GM19452 (cell line): ENCODE results near the gene KRT16.
"Not testable (repeated sequence)": the region's sequence is repeated elsewhere in the genome, so short reads cannot be mapped to it uniquely, and the experiment has no call there.

Experiments used
- ATAC-seq: cut with Tn5 transposase; IDR thresholded peaks from one replicate; pipeline ENCODE4 v1.9.1; 2021; ENCODE audit not compliant: unreplicated experiment

KRT16 gene

DNA sequence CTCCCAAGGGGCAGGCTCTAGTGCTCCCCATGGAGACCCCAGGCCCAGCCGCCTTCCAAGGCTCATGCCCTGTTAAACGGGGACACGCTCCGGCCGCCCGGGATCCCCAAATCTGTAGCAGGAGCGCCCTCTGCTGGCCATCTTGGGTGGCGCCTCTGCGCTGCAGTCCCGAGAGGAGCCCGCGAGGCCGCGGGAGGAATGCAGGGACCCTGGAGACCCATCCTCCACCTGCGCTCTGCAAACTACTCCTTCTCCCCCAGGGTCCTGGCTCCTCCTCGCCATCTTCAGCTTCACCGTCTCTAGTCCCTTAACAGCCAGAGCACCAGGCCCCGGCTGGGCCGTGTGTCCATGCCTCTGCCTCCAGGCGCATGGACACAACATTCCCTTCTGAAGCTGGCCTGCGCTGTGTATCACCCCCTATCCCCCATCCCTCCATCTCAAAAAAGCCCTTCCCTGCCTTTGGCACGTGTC lies 35.4 kb upstream of the KRT16 start:
- ATAC-seq = no peak

DNA sequence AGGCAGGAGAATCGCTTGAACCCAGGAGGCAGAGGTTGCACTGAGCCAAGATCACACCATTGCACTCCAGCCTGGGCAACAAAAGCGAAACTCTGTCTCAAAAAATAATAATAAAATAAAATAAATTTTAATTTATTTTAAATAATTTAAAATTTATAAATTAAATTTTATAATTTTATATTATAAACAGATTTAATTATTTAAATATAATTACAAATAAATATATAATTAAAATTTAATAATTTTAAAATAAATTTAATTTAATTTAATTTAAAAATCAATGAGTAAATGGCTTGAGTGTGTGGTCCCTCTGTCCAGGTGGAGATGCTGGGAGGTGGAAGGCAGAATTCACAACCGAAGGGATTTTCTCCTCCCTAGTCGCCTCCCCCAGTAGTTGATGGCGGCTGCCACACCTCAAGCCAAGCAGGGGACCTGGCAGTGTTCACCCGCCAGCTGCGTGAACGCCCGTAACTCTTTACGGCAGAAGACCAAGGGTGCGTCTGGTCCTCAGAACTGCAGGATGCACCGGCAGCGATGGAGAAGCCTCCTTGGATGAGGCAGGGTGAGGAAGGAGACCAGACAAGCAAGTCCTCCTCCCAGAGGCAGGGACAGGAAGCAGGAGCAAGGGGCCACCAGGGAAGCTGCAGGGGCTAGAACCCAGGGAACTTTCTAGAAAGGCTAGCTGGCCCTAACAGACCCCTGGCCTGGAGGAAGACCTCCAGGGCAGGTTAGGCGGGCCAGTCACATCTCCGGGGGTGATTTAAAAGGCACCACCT lies 34.7 kb upstream of the KRT16 start:
- ATAC-seq = no peak

DNA sequence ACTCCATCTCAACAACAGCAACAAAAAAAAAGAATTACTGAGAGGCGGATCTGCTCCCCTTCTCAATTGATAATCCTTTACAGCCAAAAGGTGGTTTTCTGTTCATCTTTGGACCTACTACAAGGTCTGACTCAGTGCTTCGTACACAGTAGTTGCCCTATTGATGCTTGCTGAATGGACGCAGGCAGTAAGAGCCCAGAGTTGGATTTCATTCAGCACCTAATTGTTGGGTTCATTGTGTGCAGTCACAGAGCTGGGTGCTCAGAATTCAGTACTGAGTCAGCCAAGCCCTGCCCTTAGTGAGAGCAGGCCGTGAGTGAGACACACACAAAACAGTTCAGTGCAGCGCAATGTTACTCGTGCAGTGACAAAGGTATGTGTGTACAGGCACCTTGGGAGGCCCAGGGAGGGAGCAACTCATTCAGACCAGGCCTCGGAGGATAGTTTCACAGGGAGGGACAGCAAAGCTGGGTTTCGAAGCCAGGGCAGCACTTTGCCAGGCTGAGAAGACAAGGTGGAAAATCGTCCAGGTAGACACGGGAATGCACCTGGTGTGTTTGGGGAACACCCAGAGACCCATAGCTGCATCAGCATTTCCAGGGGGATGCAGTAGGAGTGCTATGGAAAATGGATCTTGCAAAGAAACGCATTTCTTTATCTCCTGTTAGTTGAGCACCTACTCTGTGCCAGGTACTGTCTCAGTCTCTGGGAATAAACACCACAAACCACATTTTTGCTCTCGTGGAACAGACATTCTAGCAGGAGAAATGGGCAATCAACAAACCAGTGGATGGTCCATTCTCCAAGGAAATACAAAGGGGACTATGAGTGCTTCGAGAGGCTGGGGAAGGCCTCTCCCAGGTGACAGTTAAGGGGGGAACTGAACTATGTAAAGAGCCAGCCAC lies 29.9 kb upstream of the KRT16 start:
- no peak for ATAC-seq

DNA sequence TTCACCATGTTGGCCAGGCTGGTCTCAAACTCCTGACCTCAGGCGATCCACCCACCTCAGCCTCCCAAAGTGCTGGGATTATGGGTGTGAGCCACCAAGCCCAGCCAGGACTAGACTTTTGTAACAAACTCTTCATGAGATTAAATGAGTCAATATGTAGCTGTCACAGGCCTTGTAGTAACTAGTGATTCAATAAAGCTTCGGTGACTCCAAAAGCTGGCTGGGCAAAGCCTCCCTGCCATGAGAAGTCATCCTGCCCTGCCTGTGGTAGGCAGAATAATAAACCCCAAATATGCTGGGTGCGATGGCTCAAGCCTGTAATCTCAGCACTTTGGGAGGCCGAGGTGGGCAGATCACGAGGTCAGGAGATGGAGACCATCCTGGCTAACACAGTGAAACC lies 28.0 kb upstream of the KRT16 start:
- not testable (repeated sequence) for ATAC-seq

- no peak for ATAC-seq
Measured at GRCh38 chr17:41639492-41640473, 27.2 kb upstream of the KRT16 start.

GRCh38 chr17:41638941-41639340 lies 26.4 kb upstream of the KRT16 start:
- ATAC-seq = no peak

DNA sequence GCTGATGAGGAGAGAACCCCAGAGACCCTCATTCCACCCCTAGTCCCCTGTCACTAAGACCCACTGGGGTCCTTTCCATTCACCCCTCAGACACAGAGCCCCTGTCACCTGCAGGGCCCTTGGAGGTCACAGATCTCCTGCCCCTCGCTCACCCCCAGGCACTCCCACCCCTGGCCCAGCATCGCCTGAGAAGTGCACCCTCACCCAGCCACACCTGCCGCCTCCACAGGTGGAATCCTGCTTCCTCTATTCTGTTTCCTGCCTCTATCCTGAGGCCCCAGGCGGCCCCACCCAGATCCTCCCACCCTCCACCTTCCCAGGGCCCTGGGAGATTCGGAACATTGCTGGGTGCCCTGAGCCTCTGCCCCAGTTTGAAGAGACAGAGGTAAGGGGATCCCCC lies 25.6 kb upstream of the KRT16 start:
- ATAC-seq = no peak

GRCh38 chr17:41636652-41637051 lies 24.1 kb upstream of the KRT16 start:
- ATAC-seq = no peak

DNA sequence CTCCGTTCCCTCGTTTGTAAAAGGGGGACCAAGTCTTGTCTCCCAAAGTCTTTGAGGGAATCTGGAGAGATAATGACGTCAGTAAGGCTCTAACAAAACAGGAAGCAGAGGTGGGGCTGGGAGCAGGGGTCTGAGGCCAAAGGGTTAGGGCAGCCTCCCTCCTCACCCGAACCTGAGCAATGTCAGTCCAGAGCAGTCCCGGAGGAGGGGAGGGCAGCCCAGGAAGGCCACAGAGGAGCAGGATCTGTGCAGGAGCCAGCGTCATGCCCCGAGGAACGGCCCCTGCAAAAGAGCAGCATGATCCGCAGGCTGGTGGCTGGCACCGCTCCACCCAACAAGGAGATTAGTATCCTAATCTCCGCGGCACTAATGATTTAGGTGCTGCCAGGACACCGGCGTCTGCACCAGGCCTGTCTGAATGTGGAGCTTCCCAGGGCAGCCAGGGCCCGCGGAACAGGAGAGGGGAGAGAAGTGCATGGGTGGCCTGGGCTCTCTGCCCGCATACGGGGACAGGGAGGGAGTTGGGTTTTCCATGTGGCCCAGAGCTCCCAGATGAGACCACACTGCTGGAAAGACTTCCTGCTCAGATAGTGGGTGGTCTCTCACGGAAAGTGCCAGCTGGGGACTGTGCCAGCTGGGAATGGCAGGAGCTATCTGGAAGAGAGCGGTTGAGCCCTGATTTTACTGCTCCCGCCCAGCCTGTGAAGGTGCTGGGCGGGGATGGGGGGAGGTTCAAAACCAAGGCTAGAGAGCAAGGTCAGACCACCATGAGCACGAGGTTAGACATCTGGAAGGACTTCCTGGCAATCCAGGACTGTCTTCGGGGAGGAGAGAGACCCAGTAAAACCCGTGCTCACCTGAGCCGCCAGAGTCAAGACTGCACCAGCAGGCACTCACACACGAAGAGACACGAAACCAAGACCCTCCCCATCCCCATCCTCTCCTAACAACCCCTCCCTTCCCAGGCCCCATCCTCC lies 22.8 kb upstream of the KRT16 start:
- no peak for ATAC-seq

GRCh38 chr17:41634639-41635038 lies 22.1 kb upstream of the KRT16 start:
- no peak for ATAC-seq

GRCh38 chr17:41633556-41634199 lies 21.1 kb upstream of the KRT16 start:
- ATAC-seq = no peak

- ATAC-seq = no peak
Measured at GRCh38 chr17:41632482-41633105, 20.0 kb upstream of the KRT16 start.

GRCh38 chr17:41631898-41632285 lies 19.3 kb upstream of the KRT16 start:
- no peak for ATAC-seq

DNA sequence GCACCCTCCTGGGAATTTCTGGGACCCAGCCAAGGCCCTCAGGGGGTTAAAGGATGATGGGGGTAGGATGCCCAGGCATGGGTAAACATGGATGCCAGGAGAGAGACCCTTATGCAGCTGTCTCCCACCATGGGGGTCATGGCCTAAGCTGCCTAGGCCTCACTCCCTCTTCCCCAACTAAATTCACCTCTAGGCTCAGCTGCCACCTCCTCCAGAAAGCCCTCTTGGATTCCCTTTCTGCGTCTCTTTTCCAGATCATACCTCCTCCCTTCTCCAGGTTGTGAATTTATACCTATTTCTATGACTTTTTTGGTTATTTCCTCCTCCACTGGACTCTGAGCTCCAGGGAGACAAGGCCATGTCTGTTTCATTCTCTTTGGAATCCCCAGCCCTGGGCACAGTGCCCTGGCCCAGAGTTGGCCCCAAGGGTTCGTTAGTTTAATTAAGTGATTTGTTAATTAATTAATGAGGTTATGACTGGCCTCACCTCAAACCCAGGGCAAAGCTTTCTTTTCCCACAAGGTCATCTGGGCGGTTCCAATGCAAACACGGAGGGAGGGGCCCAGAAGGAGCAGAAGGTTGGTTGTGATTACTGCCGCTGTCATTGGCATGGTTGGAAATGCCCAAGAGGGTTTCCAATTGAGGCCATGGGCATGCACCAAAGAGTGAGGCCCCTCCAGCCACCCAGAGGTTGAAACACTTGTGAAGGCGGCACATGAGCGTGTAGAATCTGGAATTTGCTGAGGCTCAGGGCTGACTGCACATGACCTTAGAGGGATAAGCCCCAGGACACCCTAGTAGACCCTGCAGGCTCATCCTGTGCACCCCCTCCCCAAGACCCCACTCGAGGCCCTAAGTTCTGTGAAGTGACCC lies 18.7 kb upstream of the KRT16 start:
- ATAC-seq = no peak

- no peak for ATAC-seq
Measured at GRCh38 chr17:41629826-41630670, 17.5 kb upstream of the KRT16 start.

- ATAC-seq = no peak
Measured at GRCh38 chr17:41629316-41629715, 16.7 kb upstream of the KRT16 start.
